Subcutaneous abdominal adipose tissue (tissue), 5 donors: Measurements from ENCODE around the gene ARL5B.

ENCODE experiments used
- H3K27ac ChIP-seq: one replicate; pipeline ENCODE4 v1.7.0; 2013; ENCODE audit warnings: low read depth, mild to moderate bottlenecking, inconsistent platforms, low read length, moderate library complexity
- H3K27me3 ChIP-seq, 5 donors: one replicate each; pipeline ENCODE4 v1.7.0; 2013; ENCODE audit warnings: low read length in 5 of 5, inconsistent platforms in 1 of 5; ENCODE audit not compliant: control insufficient read depth in 5 of 5, insufficient read depth in 4 of 5
- H3K36me3 ChIP-seq, 5 donors: one replicate each; pipeline ENCODE4 v1.7.0; 2013; ENCODE audit warnings: low read length in 5 of 5; ENCODE audit not compliant: control insufficient read depth in 5 of 5, insufficient read depth in 5 of 5
- H3K4me1 ChIP-seq, 5 donors: one replicate each; pipeline ENCODE4 v1.7.0; 2013; ENCODE audit warnings: low read length in 5 of 5, mild to moderate bottlenecking in 3 of 5, moderate library complexity in 1 of 5; ENCODE audit not compliant: control insufficient read depth in 5 of 5, insufficient read depth in 5 of 5
- H3K4me3 ChIP-seq, 5 donors: one replicate each; pipeline ENCODE4 v1.7.0; 2013; ENCODE audit warnings: low read length in 5 of 5, low read depth in 1 of 5
- H3K9ac ChIP-seq, 5 donors: one replicate each; pipeline ENCODE4 v1.7.0; 2013; ENCODE audit warnings: low read length in 5 of 5, mild to moderate bottlenecking in 4 of 5, moderate library complexity in 3 of 5
- H3K9me3 ChIP-seq, 5 donors: one replicate each; pipeline ENCODE4 v1.7.0; 2013; ENCODE audit warnings: low read length in 5 of 5; ENCODE audit not compliant: control insufficient read depth in 5 of 5
- donor health status: healthy.
- donor health status: healthy.
- donor health status: healthy.
- donor health status: healthy.
- donor health status: healthy.

Gene ARL5B

GRCh38 chr10:18689498-18689897 is 30.3 kb downstream of the ARL5B start:
- Histone ChIP-seq H3K36me3 (no peaks in the 10 kb centered on the region), H3K27ac (no peak overlapping the region), H3K4me1 (no peaks in the 10 kb centered on the region), H3K4me3 (no peak overlapping the region), H3K27me3 (no peaks in the 10 kb centered on the region), H3K9me3 (no peaks in the 10 kb centered on the region), H3K9ac (no peak overlapping the region)

GRCh38 chr10:18690541-18690940 is 31.3 kb downstream of the ARL5B start:
- Histone ChIP-seq H3K27me3 (no peaks in the 10 kb centered on the region), H3K9me3 (no peaks in the 10 kb centered on the region), H3K4me3 (no peak overlapping the region), H3K27ac (no peak overlapping the region), H3K9ac (no peak overlapping the region), H3K4me1 (no peaks in the 10 kb centered on the region), H3K36me3 (no peaks in the 10 kb centered on the region)

- no peaks in the 10 kb centered on the region for H3K4me1 ChIP-seq
- no peak overlapping the region for H3K9ac ChIP-seq
- no peaks in the 10 kb centered on the region for H3K36me3 ChIP-seq
- H3K4me3 ChIP-seq, result no peak overlapping the region
- H3K27me3 ChIP-seq, result no peaks in the 10 kb centered on the region
- peaks cover 0 to 5% (median 4%) of the 10 kb centered on the region in 5 donors for H3K9me3 ChIP-seq
- no peak overlapping the region for H3K27ac ChIP-seq
These were observed 40.9 kb downstream of the ARL5B start for GRCh38 chr10:18699849-18700840.

DNA sequence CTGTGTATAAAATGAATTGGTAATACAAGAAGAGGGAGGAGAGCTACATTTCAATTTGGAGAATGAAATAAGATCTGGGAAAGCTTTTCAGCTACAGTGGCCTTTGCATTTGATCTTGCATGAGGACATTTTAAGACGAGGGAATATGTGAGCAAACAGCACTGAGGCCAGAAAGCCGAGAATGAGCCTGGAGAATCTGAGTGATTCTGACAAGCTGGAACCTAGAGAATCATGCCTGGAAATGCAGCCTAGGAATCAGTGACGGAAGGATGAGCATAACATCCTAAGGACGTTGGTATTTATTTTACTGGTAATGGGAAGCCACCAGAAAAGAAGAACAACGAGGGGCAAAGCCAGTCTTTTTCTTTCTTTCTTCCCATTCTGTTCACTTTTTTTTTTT is 44.3 kb downstream of the ARL5B start:
- Histone ChIP-seq H3K36me3 (no peaks in the 10 kb centered on the region), H3K27me3 (no peaks in the 10 kb centered on the region), H3K4me3 (no peak overlapping the region), H3K9ac (no peak overlapping the region), H3K4me1 (no peaks in the 10 kb centered on the region), H3K27ac (no peak overlapping the region), H3K9me3 (peaks cover 0 to 3% (median 0%) of the 10 kb centered on the region in 5 donors)

DNA sequence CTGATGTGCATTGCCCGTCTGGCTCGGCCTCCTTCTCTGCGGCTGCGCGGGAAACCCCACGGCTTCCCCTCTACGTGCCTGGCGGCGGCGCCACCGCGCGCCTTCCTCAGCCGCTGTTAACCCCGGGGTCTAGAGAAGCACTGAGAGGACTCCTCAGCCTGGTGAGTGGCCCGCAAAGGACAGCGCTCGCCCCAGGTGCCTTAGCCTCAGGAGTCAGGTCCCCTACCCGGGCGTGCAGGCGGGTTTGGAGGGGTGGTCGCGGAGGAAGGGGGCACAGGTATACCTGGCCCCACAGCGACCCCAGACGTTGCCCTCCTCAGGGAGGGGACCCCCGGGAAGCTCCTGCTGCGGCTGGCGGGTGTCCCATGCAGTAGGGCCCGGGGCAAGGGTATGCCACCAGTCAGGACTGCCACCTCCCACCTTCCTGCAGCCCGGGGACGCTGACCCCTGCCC is 51.0 kb downstream of the ARL5B start:
- H3K4me3 ChIP-seq, result no peak overlapping the region
- no peaks in the 10 kb centered on the region for H3K4me1 ChIP-seq
- H3K36me3 ChIP-seq, result no peaks in the 10 kb centered on the region
- H3K27me3 ChIP-seq, result no peaks in the 10 kb centered on the region
- no peak overlapping the region for H3K27ac ChIP-seq
- no peak overlapping the region for H3K9ac ChIP-seq
- H3K9me3 ChIP-seq, result peaks cover 0 to 3% (median 0%) of the 10 kb centered on the region in 5 donors

- H3K9me3 ChIP-seq, result peaks cover 0 to under 1% (median 0%) of the 10 kb centered on the region in 5 donors
- H3K4me3 ChIP-seq, result no peak overlapping the region
- no peak overlapping the region for H3K27ac ChIP-seq
- H3K9ac ChIP-seq, result no peak overlapping the region
- no peaks in the 10 kb centered on the region for H3K4me1 ChIP-seq
- H3K27me3 ChIP-seq, result no peaks in the 10 kb centered on the region
- no peaks in the 10 kb centered on the region for H3K36me3 ChIP-seq
These were observed 53.8 kb downstream of the ARL5B start for GRCh38 chr10:18713077-18713476.

GRCh38 chr10:18718991-18719390 is 59.8 kb downstream of the ARL5B start:
- Histone ChIP-seq H3K4me1 (no peaks in the 10 kb centered on the region), H3K36me3 (no peaks in the 10 kb centered on the region)

GRCh38 chr10:18719811-18720210 is 60.6 kb downstream of the ARL5B start:
- Histone ChIP-seq H3K9me3 (no peaks in the 10 kb centered on the region), H3K4me1 (no peaks in the 10 kb centered on the region), H3K27me3 (no peaks in the 10 kb centered on the region), H3K27ac (no peak overlapping the region), H3K9ac (no peak overlapping the region), H3K4me3 (no peak overlapping the region), H3K36me3 (no peaks in the 10 kb centered on the region)

More at GRCh38 chr10:18718991-18719390, 59.8 kb downstream of the ARL5B start:
- Histone ChIP-seq H3K27ac (no peak overlapping the region), H3K9me3 (no peaks in the 10 kb centered on the region), H3K4me3 (no peak overlapping the region), H3K27me3 (no peaks in the 10 kb centered on the region), H3K9ac (no peak overlapping the region)

- Histone ChIP-seq H3K9ac (no peak overlapping the region), H3K27ac (no peak overlapping the region), H3K4me1 (no peaks in the 10 kb centered on the region), H3K9me3 (no peaks in the 10 kb centered on the region), H3K27me3 (no peaks in the 10 kb centered on the region), H3K4me3 (no peak overlapping the region), H3K36me3 (no peaks in the 10 kb centered on the region)
These were observed 61.8 kb downstream of the ARL5B start for GRCh38 chr10:18721067-18721466.

DNA sequence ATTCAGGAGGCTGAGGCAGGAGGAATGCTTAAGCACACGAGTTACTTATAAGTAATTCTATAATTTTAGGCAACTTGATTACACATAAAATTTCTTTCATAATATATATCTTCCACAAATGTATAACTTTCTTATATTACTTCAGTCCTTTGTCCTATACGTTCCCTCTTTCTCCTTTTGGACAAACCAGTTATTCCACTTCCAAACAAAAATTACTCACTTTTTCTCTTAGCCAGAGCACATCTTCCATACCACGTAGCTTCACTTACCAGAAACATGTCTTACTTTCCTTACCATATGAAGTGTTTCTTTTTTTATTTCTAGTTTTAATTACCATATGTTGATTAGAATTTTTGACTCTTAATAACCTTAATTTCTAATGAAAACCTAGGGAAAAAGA is 64.6 kb downstream of the ARL5B start:
- Histone ChIP-seq H3K27ac (no peak overlapping the region), H3K27me3 (no peaks in the 10 kb centered on the region), H3K9ac (no peak overlapping the region), H3K9me3 (no peaks in the 10 kb centered on the region), H3K4me1 (no peaks in the 10 kb centered on the region), H3K36me3 (no peaks in the 10 kb centered on the region), H3K4me3 (no peak overlapping the region)
